BLaER1 treated with 17β-estradiol and CSF1 and Interleukin-3, amounts not matched to agents 10 nM and 100 nM (cell line): ENCODE data around the gene POU2AF2.
A peak's percentile ranks its signal among the peaks of the same experiment; 100 is the strongest.

ENCODE experiments used
- H3K27ac ChIP-seq, 11 experiments: shearing (Covaris generic); formaldehyde crosslinking; 2 replicates each; pipeline ENCODE4 v1.8.1; 2022
- H3K27me3 ChIP-seq, 11 experiments: shearing (Covaris generic); formaldehyde crosslinking; 2 replicates each; pipeline ENCODE4 v1.8.1; 2022
- H3K36me3 ChIP-seq, 11 experiments: shearing (Covaris generic); formaldehyde crosslinking; 2 replicates each; pipeline ENCODE4 v1.8.1; 2022
- H3K4me1 ChIP-seq, 10 experiments: shearing (Covaris generic); formaldehyde crosslinking; 2 replicates each; pipeline ENCODE4 v1.8.1; 2022
- H3K4me2 ChIP-seq, 11 experiments: shearing (Covaris generic); formaldehyde crosslinking; 2 replicates each; pipeline ENCODE4 v1.8.1; 2022
- H3K4me3 ChIP-seq, 10 experiments: shearing (Covaris generic); formaldehyde crosslinking; 2 replicates each; pipeline ENCODE4 v1.8.1; 2022
- H3K9ac ChIP-seq, 11 experiments: shearing (Covaris generic); formaldehyde crosslinking; 2 replicates each; pipeline ENCODE4 v1.8.1; 2022
- H3K9me3 ChIP-seq, 11 experiments: shearing (Covaris generic); formaldehyde crosslinking; replicated peaks in 1 of 11; 2 replicates each; pipeline ENCODE4 v1.8.1; 2022
- H4K20me1 ChIP-seq, 11 experiments: shearing (Covaris generic); formaldehyde crosslinking; 2 replicates each; pipeline ENCODE4 v1.8.1; 2022
- Cebpa-rat ChIP-seq, 11 experiments: shearing (Covaris generic); IDR thresholded peaks; 2 replicates each; pipeline ENCODE4 v1.8.1; 2022

The POU2AF2 gene

GRCh38 chr11:111303461-111303860 lies 57.9 kb downstream of the POU2AF2 start:
- H3K9me3 ChIP-seq = peaks cover 0 to 12% (median 9%) of the 10 kb centered on the region in 11 experiments; a peak in 13 of 22 replicates
- peaks cover 0 to 6% (median 0%) of the 10 kb centered on the region in 11 experiments; a peak in 1 of 22 replicates for H4K20me1 ChIP-seq
- no peak overlapping the region for H3K9ac ChIP-seq
- no peak overlapping the region for H3K27ac ChIP-seq
- TF ChIP-seq Cebpa-rat (IDR thresholded peaks at IDR 0.05) = no peak
- H3K4me1 ChIP-seq = peaks cover 0 to 5% (median 0%) of the 10 kb centered on the region in 10 experiments; a peak in 1 of 20 replicates
- no peaks in the 10 kb centered on the region for H3K36me3 ChIP-seq
- H3K4me3 ChIP-seq = no peak overlapping the region
- peaks cover 26 to 41% (median 36%) of the 10 kb centered on the region in 11 experiments for H3K27me3 ChIP-seq
- no peak overlapping the region for H3K4me2 ChIP-seq

- Histone ChIP-seq H3K9ac (no peak overlapping the region), H3K4me3 (no peak overlapping the region), H3K36me3 (no peaks in the 10 kb centered on the region), H3K27ac (no peak overlapping the region), H3K4me1 (peaks cover 0 to 7% (median 6%) of the 10 kb centered on the region in 10 experiments; a peak in 15 of 20 replicates), H3K4me2 (no peak overlapping the region), H4K20me1 (0 out of 22 replicates have a peak, but pooled peaks cover 0 to 2% (median 0%) of the 10 kb centered on the region in 11 experiments), H3K9me3 (no peaks in the 10 kb centered on the region), H3K27me3 (peaks cover 8 to 22% (median 18%) of the 10 kb centered on the region in 11 experiments)
- no peak for TF ChIP-seq Cebpa-rat (IDR thresholded peaks at IDR 0.05)
Measured at GRCh38 chr11:111305162-111305802, 59.8 kb downstream of the POU2AF2 start.

- peaks cover 0 to 13% (median 12%) of the 10 kb centered on the region in 10 experiments; a peak in 15 of 20 replicates for H3K4me1 ChIP-seq
Measured at GRCh38 chr11:111305876-111306275, 60.4 kb downstream of the POU2AF2 start.

GRCh38 chr11:111306321-111306720 lies 60.8 kb downstream of the POU2AF2 start:
- peaks cover 0 to 15% (median 12%) of the 10 kb centered on the region in 10 experiments; a peak in 15 of 20 replicates for H3K4me1 ChIP-seq
- H3K27me3 ChIP-seq = peaks cover 0 to 12% (median 7%) of the 10 kb centered on the region in 11 experiments; a peak in 14 of 22 replicates
- H3K9ac ChIP-seq = no peak overlapping the region
- no peaks in the 10 kb centered on the region for H3K9me3 ChIP-seq
- TF ChIP-seq Cebpa-rat (IDR thresholded peaks at IDR 0.05) = no peak
- no peak overlapping the region for H3K27ac ChIP-seq
- H3K4me2 ChIP-seq = no peak overlapping the region
- no peak overlapping the region for H3K4me3 ChIP-seq
- no peaks in the 10 kb centered on the region for H3K36me3 ChIP-seq
- H4K20me1 ChIP-seq = no peaks in the 10 kb centered on the region

More at GRCh38 chr11:111305876-111306275, 60.4 kb downstream of the POU2AF2 start:
- H3K36me3 ChIP-seq = no peaks in the 10 kb centered on the region
- no peak for TF ChIP-seq Cebpa-rat (IDR thresholded peaks at IDR 0.05)
- peaks cover 2 to 16% (median 12%) of the 10 kb centered on the region in 11 experiments; a peak in 21 of 22 replicates for H3K27me3 ChIP-seq
- no peak overlapping the region for H3K9ac ChIP-seq
- H3K27ac ChIP-seq = no peak overlapping the region
- H4K20me1 ChIP-seq = no peaks in the 10 kb centered on the region
- H3K4me3 ChIP-seq = no peak overlapping the region
- no peaks in the 10 kb centered on the region for H3K9me3 ChIP-seq
- H3K4me2 ChIP-seq = no peak overlapping the region

GRCh38 chr11:111307472-111308108 lies 62.1 kb downstream of the POU2AF2 start:
- Histone ChIP-seq H3K4me1 (peaks cover 0 to 15% (median 12%) of the 10 kb centered on the region in 10 experiments; a peak in 15 of 20 replicates), H3K27me3 (no peaks in the 10 kb centered on the region), H3K4me2 (no peak overlapping the region), H3K9ac (no peak overlapping the region), H3K9me3 (peaks cover 0 to 5% (median 3%) of the 10 kb centered on the region in 11 experiments; a peak in 11 of 22 replicates), H3K36me3 (no peaks in the 10 kb centered on the region; a peak in 1 of 22 replicates), H3K4me3 (no peak overlapping the region), H3K27ac (no peak overlapping the region), H4K20me1 (no peaks in the 10 kb centered on the region)
- no peak for TF ChIP-seq Cebpa-rat (IDR thresholded peaks at IDR 0.05)

- Histone ChIP-seq H3K27me3 (no peaks in the 10 kb centered on the region), H3K9me3 (peaks cover 0 to 10% (median 8%) of the 10 kb centered on the region in 11 experiments; a peak in 15 of 22 replicates), H3K27ac (no peak overlapping the region), H3K4me3 (no peak overlapping the region), H3K4me1 (peaks cover 0 to 15% (median 12%) of the 10 kb centered on the region in 10 experiments; a peak in 15 of 20 replicates), H4K20me1 (no peaks in the 10 kb centered on the region), H3K4me2 (no peak overlapping the region), H3K36me3 (no peaks in the 10 kb centered on the region; a peak in 1 of 22 replicates), H3K9ac (no peak overlapping the region)
- TF ChIP-seq Cebpa-rat (IDR thresholded peaks at IDR 0.05) = no peak
Measured at GRCh38 chr11:111308140-111308539, 62.6 kb downstream of the POU2AF2 start.

- Histone ChIP-seq H3K9me3 (peaks cover 0 to 16% (median 13%) of the 10 kb centered on the region in 11 experiments; a peak in 17 of 22 replicates), H4K20me1 (no peaks in the 10 kb centered on the region), H3K4me2 (peak overlapping the region in 7 of 11 experiments; percentile 11 to 70 (median 47); a peak in 8 of 22 replicates), H3K4me3 (no peak overlapping the region), H3K4me1 (peaks cover 0 to 15% (median 12%) of the 10 kb centered on the region in 10 experiments; a peak in 15 of 20 replicates), H3K27me3 (no peaks in the 10 kb centered on the region), H3K36me3 (no peaks in the 10 kb centered on the region; a peak in 1 of 22 replicates), H3K27ac (no peak overlapping the region), H3K9ac (no peak overlapping the region)
- TF ChIP-seq Cebpa-rat (IDR thresholded peaks at IDR 0.05) = no peak
Measured at GRCh38 chr11:111309215-111309915, 63.8 kb downstream of the POU2AF2 start.

GRCh38 chr11:111310088-111310487 lies 64.6 kb downstream of the POU2AF2 start:
- H3K27ac ChIP-seq = no peak overlapping the region
- no peaks in the 10 kb centered on the region; a peak in 1 of 22 replicates for H3K36me3 ChIP-seq
- H3K4me3 ChIP-seq = no peak overlapping the region
- peaks cover 0 to 21% (median 13%) of the 10 kb centered on the region in 11 experiments; a peak in 17 of 22 replicates for H3K9me3 ChIP-seq
- no peaks in the 10 kb centered on the region for H3K27me3 ChIP-seq
- peak overlapping the region in 8 of 11 experiments; percentile 11 to 70 (median 43); a peak in 17 of 22 replicates for H3K4me2 ChIP-seq
- no peak for TF ChIP-seq Cebpa-rat (IDR thresholded peaks at IDR 0.05)
- H3K9ac ChIP-seq = no peak overlapping the region
- peaks cover 0 to 15% (median 12%) of the 10 kb centered on the region in 10 experiments; a peak in 15 of 20 replicates for H3K4me1 ChIP-seq
- H4K20me1 ChIP-seq = no peaks in the 10 kb centered on the region
